ENCODE measurements around the gene RALGAPB. TPM values are rescaled to one million over a fixed set of nuclear protein-coding genes. Genes with fewer than 3 reads are reported as not detected.
A peak's percentile ranks its signal among the peaks of the same experiment; 100 is the strongest.

RALGAPB gene
- total RNA-seq, 6 experiments from 2014 or later, result 23.4 to 29.5 (median 26.7) TPM

DNA sequence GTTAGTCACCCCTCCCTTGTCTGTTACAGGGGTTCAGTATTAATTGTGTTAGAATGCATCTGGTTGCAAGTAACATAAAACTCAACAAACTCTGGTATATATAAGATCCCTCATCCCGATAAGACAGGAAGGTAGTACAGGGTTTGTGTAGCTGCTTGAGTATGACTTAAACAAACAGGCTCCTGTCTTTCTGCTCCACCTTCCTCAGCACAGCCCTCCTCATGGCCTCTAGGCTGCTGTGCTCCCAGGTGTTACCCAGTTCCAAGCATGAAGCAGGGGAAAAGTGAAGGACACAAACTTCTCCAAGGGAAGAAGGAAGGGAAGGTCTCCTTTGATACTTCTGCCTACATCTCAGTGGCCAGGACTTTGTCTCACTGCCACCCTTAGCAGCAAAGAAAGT is 1.4 kb upstream of the RALGAPB start:
- no peak overlapping the region for H3K4me3 Mint-ChIP-seq

DNA sequence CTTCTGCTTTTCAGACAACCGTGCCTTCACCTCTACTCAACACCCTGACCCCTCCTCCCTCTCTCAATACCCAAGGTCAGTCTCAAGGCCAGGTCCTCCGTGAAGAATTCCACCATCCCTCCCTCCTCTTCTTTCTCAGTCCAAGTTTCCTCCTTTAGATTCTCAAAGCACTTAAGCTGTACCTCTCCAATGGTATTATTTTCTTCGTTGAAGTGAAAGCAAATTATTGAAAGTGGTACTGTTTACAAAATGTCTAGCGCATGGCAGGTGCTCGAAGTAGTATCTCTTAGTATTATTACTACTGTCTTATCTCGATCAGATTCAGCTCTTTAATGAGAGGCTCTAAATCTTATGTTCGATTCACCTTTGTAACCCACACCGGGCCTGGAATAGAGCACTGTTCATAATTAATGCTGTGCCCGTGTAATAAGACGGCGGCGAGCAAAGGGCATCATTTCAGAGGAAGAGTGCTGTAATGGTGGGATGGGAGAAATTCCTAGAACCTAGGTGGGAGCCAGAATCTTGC is 593 bp upstream of the RALGAPB start:
- TF ChIP-seq, protein P1, sequence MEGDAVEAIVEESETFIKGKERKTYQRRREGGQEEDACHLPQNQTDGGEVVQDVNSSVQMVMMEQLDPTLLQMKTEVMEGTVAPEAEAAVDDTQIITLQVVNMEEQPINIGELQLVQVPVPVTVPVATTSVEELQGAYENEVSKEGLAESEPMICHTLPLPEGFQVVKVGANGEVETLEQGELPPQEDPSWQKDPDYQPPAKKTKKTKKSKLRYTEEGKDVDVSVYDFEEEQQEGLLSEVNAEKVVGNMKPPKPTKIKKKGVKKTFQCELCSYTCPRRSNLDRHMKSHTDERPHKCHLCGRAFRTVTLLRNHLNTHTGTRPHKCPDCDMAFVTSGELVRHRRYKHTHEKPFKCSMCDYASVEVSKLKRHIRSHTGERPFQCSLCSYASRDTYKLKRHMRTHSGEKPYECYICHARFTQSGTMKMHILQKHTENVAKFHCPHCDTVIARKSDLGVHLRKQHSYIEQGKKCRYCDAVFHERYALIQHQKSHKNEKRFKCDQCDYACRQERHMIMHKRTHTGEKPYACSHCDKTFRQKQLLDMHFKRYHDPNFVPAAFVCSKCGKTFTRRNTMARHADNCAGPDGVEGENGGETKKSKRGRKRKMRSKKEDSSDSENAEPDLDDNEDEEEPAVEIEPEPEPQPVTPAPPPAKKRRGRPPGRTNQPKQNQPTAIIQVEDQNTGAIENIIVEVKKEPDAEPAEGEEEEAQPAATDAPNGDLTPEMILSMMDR (IDR thresholded peaks at IDR 0.05), result no peak
- H3K9me3 Mint-ChIP-seq, result no peaks in the 10 kb centered on the region
- peaks cover 14% of the 10 kb centered on the region for H3K36me3 Mint-ChIP-seq (ENCODE audit: low read depth)

More for the DNA sequence above, 1.4 kb upstream of the RALGAPB start:
- Mint-ChIP-seq H3K36me3 (ENCODE audit: low read depth) (peaks cover 14% of the 10 kb centered on the region), H3K27ac (no peak overlapping the region), H3K27me3 (ENCODE audit: insufficient read depth) (peaks cover 11% of the 10 kb centered on the region), H3K4me1 (ENCODE audit: low read depth) (peaks cover 35% of the 10 kb centered on the region), H3K9me3 (no peaks in the 10 kb centered on the region)
- DNase-seq, result no peak
- TF ChIP-seq, protein P1 (IDR thresholded peaks at IDR 0.05), result no peak

DNA sequence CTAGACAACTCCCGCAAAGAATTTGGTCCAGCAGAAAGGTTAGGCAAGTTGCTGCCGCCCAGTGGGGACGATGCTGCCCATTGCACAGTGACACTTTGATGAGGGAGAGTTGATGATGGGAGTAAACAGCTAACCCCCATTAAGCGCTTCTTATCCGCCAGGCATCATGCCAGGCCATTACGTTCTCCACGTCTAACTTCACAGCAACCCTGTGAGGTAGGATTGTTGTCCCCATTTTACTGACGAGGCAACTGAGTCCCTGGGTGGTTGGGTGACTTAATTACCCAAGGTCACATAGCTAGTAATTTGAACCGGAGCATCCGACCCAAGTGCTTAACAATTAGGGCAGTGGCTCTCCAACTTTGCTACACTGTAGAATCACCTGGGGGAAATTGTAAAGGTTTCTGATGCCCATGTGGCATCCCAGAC is 738 bp downstream of the RALGAPB start:
- Mint-ChIP-seq H3K4me1 (ENCODE audit: low read depth) (peaks cover 40% of the 10 kb centered on the region), H3K27ac (peak overlapping the region; percentile 78), H3K9me3 (no peaks in the 10 kb centered on the region), H3K36me3 (ENCODE audit: low read depth) (peaks cover 14% of the 10 kb centered on the region), H3K27me3 (ENCODE audit: insufficient read depth) (peaks cover 7% of the 10 kb centered on the region), H3K4me3 (peak overlapping the region; percentile 92)
- TF ChIP-seq, protein P1 (IDR thresholded peaks at IDR 0.05), result peak; percentile 30; the same call in 1 of the 2 replicates
- DNase-seq, result peak; percentile 10

More for the DNA sequence above, 593 bp upstream of the RALGAPB start:
- Mint-ChIP-seq H3K27ac (peak overlapping the region; percentile 66), H3K4me1 (ENCODE audit: low read depth) (peaks cover 40% of the 10 kb centered on the region), H3K27me3 (ENCODE audit: insufficient read depth) (peaks cover 11% of the 10 kb centered on the region), H3K4me3 (peak overlapping the region; percentile 93)
- no peak for DNase-seq

DNA sequence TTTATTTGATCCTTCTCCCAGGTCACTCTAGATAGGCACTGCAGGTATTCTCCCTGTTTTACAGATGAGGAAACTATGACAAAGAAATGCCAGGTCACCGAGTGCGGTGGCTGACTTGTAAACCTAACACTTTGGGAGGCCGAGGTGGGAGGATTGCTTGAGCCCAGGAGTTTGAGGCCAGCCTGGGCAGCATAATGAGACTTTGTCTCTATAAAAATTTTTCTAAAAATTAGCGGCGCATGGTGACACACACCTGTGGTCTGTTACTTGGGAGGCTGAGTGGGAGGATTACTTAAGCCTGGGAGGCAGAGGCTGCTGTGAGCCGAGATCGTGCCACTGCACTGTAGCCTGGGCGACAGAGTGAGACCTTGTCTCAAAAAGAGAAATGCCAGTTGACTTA is 5.1 kb downstream of the RALGAPB start:
- no peak for DNase-seq
- H3K36me3 Mint-ChIP-seq (ENCODE audit: low read depth), result peaks cover 27% of the 10 kb centered on the region
- H3K27ac Mint-ChIP-seq, result no peak overlapping the region
- TF ChIP-seq, protein P1 (IDR thresholded peaks at IDR 0.05), result no peak
- H3K27me3 Mint-ChIP-seq (ENCODE audit: insufficient read depth), result no peaks in the 10 kb centered on the region; the same call in 1 of the 2 replicates
- no peaks in the 10 kb centered on the region for H3K9me3 Mint-ChIP-seq
- peaks cover 31% of the 10 kb centered on the region for H3K4me1 Mint-ChIP-seq (ENCODE audit: low read depth)
- no peak overlapping the region for H3K4me3 Mint-ChIP-seq

DNA sequence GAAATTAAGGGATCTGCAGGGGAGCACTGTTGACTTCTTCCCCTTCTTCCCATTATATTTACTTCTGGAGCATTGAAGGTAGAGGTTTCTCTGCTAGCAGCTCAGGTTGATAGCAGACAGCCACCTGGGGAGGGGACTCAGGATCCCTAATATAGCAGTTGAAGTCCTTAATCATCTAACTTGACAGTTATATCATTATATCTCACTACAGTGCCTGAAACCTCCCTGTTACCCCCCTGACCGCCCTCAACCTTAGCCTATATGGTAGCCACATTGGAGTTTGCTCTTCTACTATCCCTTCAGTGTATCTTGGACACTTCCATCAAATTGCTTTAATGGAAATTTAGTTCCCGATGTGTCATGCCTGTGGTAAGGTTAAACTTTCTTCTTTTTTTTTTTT is 7.0 kb downstream of the RALGAPB start:
- Mint-ChIP-seq H3K36me3 (ENCODE audit: low read depth) (peaks cover 20% of the 10 kb centered on the region), H3K4me3 (no peak overlapping the region), H3K27me3 (ENCODE audit: insufficient read depth) (no peaks in the 10 kb centered on the region; the same call in 1 of the 2 replicates)

More for the DNA sequence above, 7.0 kb downstream of the RALGAPB start:
- TF ChIP-seq, protein P1 (IDR thresholded peaks at IDR 0.05), result no peak
- Mint-ChIP-seq H3K4me1 (ENCODE audit: low read depth) (peaks cover 17% of the 10 kb centered on the region), H3K27ac (no peak overlapping the region), H3K9me3 (no peaks in the 10 kb centered on the region)
- DNase-seq, result no peak

All from HFFc6 (cell line).